MCF 10A (cell line): ENCODE data around the gene BTBD10. TPM values are rescaled to one million over a fixed set of nuclear protein-coding genes. Genes with fewer than 3 reads are reported as not detected.

Experiments used
- BruUV-seq: library from RNA; stranded (reverse); fragments of 400-500 nt; replicated peaks from 2 replicates; lab custom pipeline; 2021; lab: Mats Ljungman, UMichigan
- CTCF ChIA-PET: fragments of 300-600 bp; sonication (Branson Sonifier 250); formaldehyde crosslinking; extraction: SDS; loops from one replicate; lab custom pipeline; 2021; ENCODE audit warnings: antibody characterized with exemption, inconsistent platforms; lab: Yijun Ruan, JAX
- POLR2A ChIA-PET: fragments of 300-600, 350-650 bp; sonication (Branson Sonifier 250); formaldehyde crosslinking; extraction: SDS; loops from one replicate; lab custom pipeline; 2020; ENCODE audit warnings: antibody characterized with exemption, inconsistent platforms; lab: Yijun Ruan, JAX
- DNase-seq: peaks from one replicate; pipeline ENCODE4 v3.0.0-alpha.2; 2018; ENCODE audit not compliant: unreplicated experiment
- H3K27ac Mint-ChIP-seq: one replicate; pipeline ENCODE4 v1.8.0; 2022; ENCODE audit warnings: mild to moderate bottlenecking, low read depth, mixed read lengths; ENCODE audit not compliant: unreplicated experiment
- H3K27me3 Mint-ChIP-seq: one replicate; pipeline ENCODE4 v1.8.0; 2022; ENCODE audit warnings: mixed read lengths; ENCODE audit not compliant: insufficient read depth, unreplicated experiment
- H3K36me3 Mint-ChIP-seq: one replicate; pipeline ENCODE4 v1.8.0; 2022; ENCODE audit warnings: mild to moderate bottlenecking, moderate library complexity, mixed read lengths; ENCODE audit not compliant: insufficient read depth, unreplicated experiment
- H3K4me1 Mint-ChIP-seq: one replicate; pipeline ENCODE4 v1.8.0; 2022; ENCODE audit warnings: mixed read lengths; ENCODE audit not compliant: insufficient read depth, unreplicated experiment
- H3K4me3 Mint-ChIP-seq: one replicate; pipeline ENCODE4 v1.8.0; 2022; ENCODE audit warnings: mild to moderate bottlenecking, moderate library complexity, mixed read lengths; ENCODE audit not compliant: unreplicated experiment
- H3K9me3 Mint-ChIP-seq: one replicate; pipeline ENCODE4 v1.8.0; 2022; ENCODE audit warnings: mixed read lengths; ENCODE audit not compliant: unreplicated experiment
- CTCF ChIP-seq: fragments of 200-600 bp; IDR thresholded peaks from one replicate; pipeline ENCODE4 v1.8.0; 2022; ENCODE audit warnings: antibody characterized with exemption, mild to moderate bottlenecking; ENCODE audit not compliant: unreplicated experiment
- intact Hi-C: fragments of 100-400 bp; cut with micrococcal nuclease; formaldehyde crosslinking; loops from 2 replicates; pipeline ENCODE4 v1.14.1; 2022
- total RNA-seq: library from RNA; stranded (reverse); gene quantifications from 2 replicates; pipeline ENCODE4 v1.2.3, GENCODE V29; 2022

The BTBD10 gene
- total RNA-seq, 1 experiment from 2014 or later, result 42.2 TPM

- Mint-ChIP-seq H3K36me3 (peaks cover 6% of the 10 kb centered on the region), H3K4me3 (no peak overlapping the region), H3K9me3 (peaks cover 8% of the 10 kb centered on the region), H3K27ac (no peak overlapping the region), H3K27me3 (no peaks in the 10 kb centered on the region), H3K4me1 (peaks cover 11% of the 10 kb centered on the region)
- TF ChIP-seq CTCF, result no peak
- ChIA-PET CTCF (no interaction called here), POLR2A (no interaction called here)
- intact Hi-C loops, result no loop called here
- BruUV-seq, result no TSS peak
- no peak for DNase-seq
Measured at GRCh38 chr11:13427440-13427839, 35.6 kb downstream of the BTBD10 start.

GRCh38 chr11:13423372-13423771, 39.6 kb downstream of the BTBD10 start:
- no peak for TF ChIP-seq CTCF
- DNase-seq, result no peak
- POLR2A ChIA-PET, result interaction anchor here (1.6 to 7.0 kb wide), 2 partner anchors 17 to 39 kb away, joined by 4 to 51 read pairs; partner anchors contain the start of gene BTBD10
- H3K9me3 Mint-ChIP-seq, result peaks cover 8% of the 10 kb centered on the region
- peaks cover 23% of the 10 kb centered on the region for H3K4me1 Mint-ChIP-seq
- H3K27me3 Mint-ChIP-seq, result no peaks in the 10 kb centered on the region
- peaks cover 13% of the 10 kb centered on the region for H3K36me3 Mint-ChIP-seq
- H3K27ac Mint-ChIP-seq, result no peak overlapping the region
- CTCF ChIA-PET, result interaction anchor here (0.7 to 0.8 kb wide), 2 partner anchors 13 to 42 kb away, joined by 5 read pairs; no protein-coding TSS in a partner anchor
- intact Hi-C loops, result no loop called here
- no TSS peak for BruUV-seq
- H3K4me3 Mint-ChIP-seq, result no peak overlapping the region

- H3K4me1 Mint-ChIP-seq, result peaks cover 23% of the 10 kb centered on the region
- BruUV-seq, result no TSS peak
- peaks cover 8% of the 10 kb centered on the region for H3K9me3 Mint-ChIP-seq
- intact Hi-C loops, result no loop called here
- H3K36me3 Mint-ChIP-seq, result peaks cover 14% of the 10 kb centered on the region
- no peaks in the 10 kb centered on the region for H3K27me3 Mint-ChIP-seq
- no peak for DNase-seq
- H3K27ac Mint-ChIP-seq, result no peak overlapping the region
- H3K4me3 Mint-ChIP-seq, result no peak overlapping the region
- ChIA-PET POLR2A (interaction anchor here (0.7 to 7.0 kb wide), 3 partner anchors 13 to 610 kb away, joined by 3 to 51 read pairs (median 4); partner anchors contain the start of gene BTBD10), CTCF (interaction anchor here (0.6 to 1.0 kb wide), 4 partner anchors 18 to 46 kb away, joined by 3 to 4 read pairs (median 3); no protein-coding TSS in a partner anchor)
- no peak for TF ChIP-seq CTCF
Measured at GRCh38 chr11:13421561-13421960, 41.5 kb downstream of the BTBD10 start.

- TF ChIP-seq CTCF, result no peak
- ChIA-PET CTCF (interaction anchor here (0.7 to 0.9 kb wide), 3 partner anchors 25 to 878 kb away, joined by 3 to 8 read pairs (median 3); no protein-coding TSS in a partner anchor), POLR2A (no interaction called here)
- Mint-ChIP-seq H3K36me3 (peaks cover 56% of the 10 kb centered on the region), H3K9me3 (no peaks in the 10 kb centered on the region), H3K4me3 (no peak overlapping the region), H3K27ac (no peak overlapping the region), H3K4me1 (no peaks in the 10 kb centered on the region), H3K27me3 (no peaks in the 10 kb centered on the region)
- peak; percentile 14 for DNase-seq
- intact Hi-C loops, result no loop called here
- BruUV-seq, result no TSS peak
Measured at GRCh38 chr11:13415201-13415600, 47.8 kb downstream of the BTBD10 start.
